MM.1S (cell line): Measurements from ENCODE around the gene GRM5.

Experiments
- DNase-seq: peaks from one replicate; pipeline ENCODE4 v3.0.0-alpha.2; 2015
- H2AFZ ChIP-seq: fragments of 300-600 bp; sonication (generic); 2 replicates; pipeline ENCODE4 v1.6.0; 2016; ENCODE audit warnings: antibody characterized with exemption, low read length
- H3F3A ChIP-seq: fragments of 300-600 bp; sonication (generic); 2 replicates; pipeline ENCODE4 v1.6.1; 2016; ENCODE audit warnings: mild to moderate bottlenecking, antibody characterized with exemption, low read length, moderate library complexity, mixed read lengths; ENCODE audit not compliant: insufficient read depth
- H3K27ac ChIP-seq: fragments of 300-600 bp; sonication (generic); 2 replicates; pipeline ENCODE4 v1.5.1; 2016; ENCODE audit warnings: mild to moderate bottlenecking, low read length
- H3K27me3 ChIP-seq: fragments of 300-600 bp; sonication (generic); replicated peaks from 2 replicates; pipeline ENCODE4 v1.6.0; 2016; ENCODE audit warnings: low read length; ENCODE audit not compliant: insufficient read depth
- H3K36me3 ChIP-seq: fragments of 300-600 bp; sonication (generic); replicated peaks from 2 replicates; pipeline ENCODE4 v1.6.1; 2016; ENCODE audit warnings: mild to moderate bottlenecking, low read length, mixed read lengths; ENCODE audit not compliant: insufficient read depth
- H3K4me1 ChIP-seq: fragments of 300-600 bp; sonication (generic); 2 replicates; pipeline ENCODE4 v1.6.1; 2016; ENCODE audit warnings: low read length, mixed read lengths
- H3K4me2 ChIP-seq: fragments of 300-600 bp; sonication (generic); 2 replicates; pipeline ENCODE4 v1.6.0; 2016; ENCODE audit warnings: low read depth, low read length
- H3K4me3 ChIP-seq: fragments of 300-600 bp; sonication (generic); 2 replicates; pipeline ENCODE4 v1.5.1; 2016; ENCODE audit warnings: low read length, mixed read lengths
- H3K79me2 ChIP-seq: fragments of 300-600 bp; sonication (generic); 2 replicates; pipeline ENCODE4 v1.6.1; 2016; ENCODE audit warnings: mixed run types, low read length, mixed read lengths
- H3K9ac ChIP-seq: fragments of 300-600 bp; sonication (generic); 2 replicates; pipeline ENCODE4 v1.6.1; 2016; ENCODE audit warnings: low read length, mixed read lengths
- H3K9me2 ChIP-seq: fragments of 300-600 bp; sonication (generic); replicated peaks from 2 replicates; pipeline ENCODE4 v1.6.1; 2016; ENCODE audit warnings: mild to moderate bottlenecking, low read length, mixed read lengths; ENCODE audit not compliant: insufficient read depth
- H3K9me3 ChIP-seq: fragments of 300-600 bp; sonication (generic); replicated peaks from 2 replicates; pipeline ENCODE4 v1.6.1; 2016; ENCODE audit warnings: mild to moderate bottlenecking, low read length, mixed read lengths; ENCODE audit not compliant: insufficient read depth
- H4K20me1 ChIP-seq: fragments of 300-600 bp; sonication (generic); 2 replicates; pipeline ENCODE4 v1.6.1; 2016; ENCODE audit warnings: mild to moderate bottlenecking, low read length, moderate library complexity, mixed read lengths; ENCODE audit not compliant: insufficient read depth
- CTCF ChIP-seq: fragments of 300-600 bp; sonication (generic); IDR thresholded peaks from 2 replicates; pipeline ENCODE4 v1.5.1; 2016; ENCODE audit warnings: antibody characterized with exemption, low read length, mixed read lengths
- EZH2 ChIP-seq: fragments of 300-600 bp; sonication (generic); optimal IDR thresholded peaks from 2 replicates; pipeline ENCODE3; 2017; ENCODE audit warnings: low read depth, mild to moderate bottlenecking, antibody characterized with exemption, low read length, mixed read lengths
- EZH2phosphoT487 ChIP-seq: fragments of 300-600 bp; sonication (generic); IDR thresholded peaks from 2 replicates; pipeline ENCODE4 v1.6.1; 2018; ENCODE audit warnings: antibody characterized with exemption, low read length

The GRM5 gene

GRCh38 chr11:88515002-88515401, 550.8 kb downstream of the GRM5 start:
- Histone ChIP-seq H4K20me1 (no peaks in the 10 kb centered on the region), H3K27me3 (no peaks in the 10 kb centered on the region), H3K4me2 (no peak overlapping the region), H3K79me2 (no peaks in the 10 kb centered on the region), H3K27ac (no peak overlapping the region), H3K36me3 (no peaks in the 10 kb centered on the region), H3K9ac (no peak overlapping the region), H3K4me3 (no peak overlapping the region), H3K9me3 (no peaks in the 10 kb centered on the region), H2AFZ (no peak overlapping the region), H3F3A (no peaks in the 10 kb centered on the region), H3K4me1 (no peaks in the 10 kb centered on the region), H3K9me2 (no peaks in the 10 kb centered on the region)
- no peak for DNase-seq
- no peak for TF ChIP-seq CTCF
- TF ChIP-seq EZH2 = no peak
- TF ChIP-seq EZH2phosphoT487 = no peak

GRCh38 chr11:88511006-88511405, 554.8 kb downstream of the GRM5 start:
- DNase-seq = no peak
- Histone ChIP-seq H3K79me2 (no peaks in the 10 kb centered on the region), H3K9ac (no peak overlapping the region), H2AFZ (no peak overlapping the region), H3K9me3 (no peaks in the 10 kb centered on the region), H3K4me2 (no peak overlapping the region), H3K4me3 (no peak overlapping the region), H3K27ac (no peak overlapping the region), H3F3A (no peaks in the 10 kb centered on the region), H3K9me2 (no peaks in the 10 kb centered on the region), H3K27me3 (no peaks in the 10 kb centered on the region), H3K4me1 (no peaks in the 10 kb centered on the region), H3K36me3 (no peaks in the 10 kb centered on the region), H4K20me1 (no peaks in the 10 kb centered on the region)
- TF ChIP-seq EZH2 = no peak
- TF ChIP-seq CTCF = no peak
- no peak for TF ChIP-seq EZH2phosphoT487

DNA sequence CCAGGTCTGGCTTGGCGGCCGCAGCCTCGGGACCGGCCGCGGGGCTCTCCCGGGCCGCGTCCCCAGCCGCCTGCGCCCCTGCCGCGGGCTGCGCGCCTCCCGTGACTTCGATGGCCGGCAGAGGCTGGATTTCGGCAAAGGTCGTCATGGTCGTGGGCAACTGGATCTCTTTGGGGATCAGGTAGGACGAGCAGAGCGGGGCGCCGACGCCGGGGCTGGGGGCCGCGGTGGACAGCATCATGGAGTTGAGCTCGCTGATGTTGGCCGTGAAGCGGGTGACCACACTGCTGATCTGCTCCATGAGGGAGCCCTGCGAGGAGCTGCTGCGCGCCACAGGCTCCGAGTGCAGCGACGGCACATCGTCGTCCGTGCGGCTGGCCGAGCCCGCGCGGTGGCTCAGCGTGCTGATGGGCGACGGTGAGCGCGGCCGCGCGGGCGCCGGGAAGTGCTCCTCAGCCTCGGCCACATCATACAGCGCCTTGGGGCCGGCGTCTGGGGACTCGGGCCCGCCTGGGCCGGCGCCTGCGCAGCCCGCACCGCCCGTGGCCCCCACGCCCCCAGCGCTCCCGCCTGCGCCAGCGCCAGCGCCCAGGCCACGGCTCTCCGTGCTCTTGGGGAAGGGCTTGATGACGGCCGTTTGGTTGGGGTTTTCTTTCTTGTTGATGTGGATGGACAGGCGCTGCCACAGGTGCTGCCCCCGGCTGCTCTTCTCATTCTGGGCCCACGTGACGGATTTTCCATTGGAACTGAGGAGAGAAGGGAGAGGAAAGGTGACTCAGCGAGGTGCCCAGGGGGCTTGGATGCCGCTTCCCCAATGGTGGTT, 556.8 kb downstream of the GRM5 start:
- no peak overlapping the region for H3K4me3 ChIP-seq
- H3K9me2 ChIP-seq = no peaks in the 10 kb centered on the region
- DNase-seq = no peak
- no peaks in the 10 kb centered on the region for H3K27me3 ChIP-seq
- H3K4me2 ChIP-seq = no peak overlapping the region
- H4K20me1 ChIP-seq = no peaks in the 10 kb centered on the region
- H3K36me3 ChIP-seq = no peaks in the 10 kb centered on the region
- H3K27ac ChIP-seq = no peak overlapping the region
- no peak for TF ChIP-seq EZH2phosphoT487
- H3K9ac ChIP-seq = no peak overlapping the region
- H2AFZ ChIP-seq = no peak overlapping the region
- no peaks in the 10 kb centered on the region for H3K9me3 ChIP-seq
- no peaks in the 10 kb centered on the region for H3F3A ChIP-seq
- no peaks in the 10 kb centered on the region for H3K79me2 ChIP-seq
- H3K4me1 ChIP-seq = no peaks in the 10 kb centered on the region

GRCh38 chr11:88508418-88508758, 557.4 kb downstream of the GRM5 start:
- Histone ChIP-seq H3K9me2 (no peaks in the 10 kb centered on the region), H3K36me3 (no peaks in the 10 kb centered on the region), H3K27me3 (no peaks in the 10 kb centered on the region), H4K20me1 (no peaks in the 10 kb centered on the region), H3K9me3 (no peaks in the 10 kb centered on the region), H3K27ac (no peak overlapping the region), H3K4me1 (no peaks in the 10 kb centered on the region), H3K4me3 (no peak overlapping the region), H2AFZ (no peak overlapping the region), H3K4me2 (no peak overlapping the region), H3K9ac (no peak overlapping the region), H3F3A (no peaks in the 10 kb centered on the region), H3K79me2 (no peaks in the 10 kb centered on the region)
- no peak for TF ChIP-seq CTCF
- no peak for DNase-seq
